GM18520 (cell line): ENCODE data around the gene CALCOCO2.
"Not testable (repeated sequence)": the region's sequence is repeated elsewhere in the genome, so short reads cannot be mapped to it uniquely, and the experiment has no call there.

ENCODE experiments used
- ATAC-seq: cut with Tn5 transposase; IDR thresholded peaks from one replicate; pipeline ENCODE4 v1.9.1; 2021; ENCODE audit not compliant: unreplicated experiment

CALCOCO2 gene

GRCh38 chr17:48830840-48831548, at the start of gene CALCOCO2:
Gene CALCOCO2, plus strand, starts transcription at chr17:48831035. Its CDS starts 10,673 bp downstream, at chr17:48841708.
- ATAC-seq, result peak; percentile 70

GRCh38 chr17:48787828-48788227, 43.0 kb upstream of the CALCOCO2 start:
- no peak for ATAC-seq

- ATAC-seq, result no peak
Measured at GRCh38 chr17:48790607-48791127, 40.2 kb upstream of the CALCOCO2 start.

- no peak for ATAC-seq
Measured at GRCh38 chr17:48791128-48792032, 39.5 kb upstream of the CALCOCO2 start.

- ATAC-seq, result no peak
Measured at GRCh38 chr17:48792033-48792798, 38.6 kb upstream of the CALCOCO2 start.

- ATAC-seq, result no peak
Measured at GRCh38 chr17:48795444-48796162, 35.2 kb upstream of the CALCOCO2 start.

GRCh38 chr17:48796163-48796522, 34.7 kb upstream of the CALCOCO2 start:
- ATAC-seq, result not testable (repeated sequence)

GRCh38 chr17:48799069-48799723, 31.6 kb upstream of the CALCOCO2 start:
- ATAC-seq, result no peak

- ATAC-seq, result no peak
Measured at GRCh38 chr17:48800626-48801217, 30.1 kb upstream of the CALCOCO2 start.

- ATAC-seq, result no peak
Measured at GRCh38 chr17:48804936-48805411, 25.9 kb upstream of the CALCOCO2 start.

- no peak for ATAC-seq
Measured at GRCh38 chr17:48809182-48809581, 21.7 kb upstream of the CALCOCO2 start.

- ATAC-seq, result no peak
Measured at GRCh38 chr17:48812001-48812400, 18.8 kb upstream of the CALCOCO2 start.

GRCh38 chr17:48814504-48814903, 16.3 kb upstream of the CALCOCO2 start:
- ATAC-seq, result no peak

- no peak for ATAC-seq
Measured at GRCh38 chr17:48815311-48815710, 15.5 kb upstream of the CALCOCO2 start.

GRCh38 chr17:48816438-48816773, 14.4 kb upstream of the CALCOCO2 start:
- no peak for ATAC-seq

- ATAC-seq, result peak; percentile 58
Measured at GRCh38 chr17:48816774-48817590, 13.9 kb upstream of the CALCOCO2 start, which contains the start of gene TTLL6. Gene TTLL6, minus strand, starts transcription at chr17:48817229. Its CDS starts 157 bp downstream, at chr17:48817072.

GRCh38 chr17:48818361-48818841, 12.4 kb upstream of the CALCOCO2 start:
- ATAC-seq, result no peak

- no peak for ATAC-seq
Measured at GRCh38 chr17:48819466-48819865, 11.4 kb upstream of the CALCOCO2 start.
